ENCODE results near the gene FMN2. TPM values are rescaled to one million over a fixed set of nuclear protein-coding genes. Genes with fewer than 3 reads are reported as not detected.

Gene FMN2
- total RNA-seq, 4 donors from 2014 or later: 3.6 to 35.5 (median 5.6) TPM

DNA sequence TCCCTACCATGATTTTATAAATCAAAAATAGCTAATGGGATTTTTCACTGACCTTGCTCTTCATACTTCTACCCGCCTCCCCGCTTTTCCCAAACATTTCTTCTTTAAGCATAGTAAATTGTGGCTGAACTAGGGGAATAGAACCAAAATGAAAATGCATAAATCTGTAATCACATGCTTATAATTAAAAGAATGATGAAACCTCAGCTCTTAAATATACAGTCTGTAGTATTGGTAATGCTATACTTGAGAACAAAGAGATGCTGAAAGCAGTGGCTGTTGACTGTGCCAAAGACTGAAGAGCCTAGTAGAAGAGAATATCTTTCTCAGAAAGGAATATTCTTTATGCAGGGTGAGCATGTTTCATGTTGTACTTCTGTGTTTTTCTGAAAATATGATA, 271.1 kb downstream of the FMN2 start:
- no peak overlapping the region for H3K27ac ChIP-seq
- no peaks in the 10 kb centered on the region for H3K27me3 ChIP-seq
- H3K9me3 ChIP-seq: no peaks in the 10 kb centered on the region
- TF ChIP-seq POLR2AphosphoS5 (IDR thresholded peaks at IDR 0.05) (no peak), EP300 (IDR thresholded peaks at IDR 0.05; ENCODE audit: low read depth) (no peak), POLR2A (IDR thresholded peaks at IDR 0.05) (no peak)
- TF ChIP-seq, protein P1, sequence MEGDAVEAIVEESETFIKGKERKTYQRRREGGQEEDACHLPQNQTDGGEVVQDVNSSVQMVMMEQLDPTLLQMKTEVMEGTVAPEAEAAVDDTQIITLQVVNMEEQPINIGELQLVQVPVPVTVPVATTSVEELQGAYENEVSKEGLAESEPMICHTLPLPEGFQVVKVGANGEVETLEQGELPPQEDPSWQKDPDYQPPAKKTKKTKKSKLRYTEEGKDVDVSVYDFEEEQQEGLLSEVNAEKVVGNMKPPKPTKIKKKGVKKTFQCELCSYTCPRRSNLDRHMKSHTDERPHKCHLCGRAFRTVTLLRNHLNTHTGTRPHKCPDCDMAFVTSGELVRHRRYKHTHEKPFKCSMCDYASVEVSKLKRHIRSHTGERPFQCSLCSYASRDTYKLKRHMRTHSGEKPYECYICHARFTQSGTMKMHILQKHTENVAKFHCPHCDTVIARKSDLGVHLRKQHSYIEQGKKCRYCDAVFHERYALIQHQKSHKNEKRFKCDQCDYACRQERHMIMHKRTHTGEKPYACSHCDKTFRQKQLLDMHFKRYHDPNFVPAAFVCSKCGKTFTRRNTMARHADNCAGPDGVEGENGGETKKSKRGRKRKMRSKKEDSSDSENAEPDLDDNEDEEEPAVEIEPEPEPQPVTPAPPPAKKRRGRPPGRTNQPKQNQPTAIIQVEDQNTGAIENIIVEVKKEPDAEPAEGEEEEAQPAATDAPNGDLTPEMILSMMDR (IDR thresholded peaks at IDR 0.05): no peak
- DNase-seq: no peak
- no peaks in the 10 kb centered on the region for H3K4me1 ChIP-seq
- WGBS, 2 donors (ENCODE audit: low coverage in 1 of 2): 93% methylated on average over 2 of the region's 2 CpGs
- no peak overlapping the region for H3K4me3 ChIP-seq
- in situ Hi-C loops (cut with MboI; ENCODE audit: low pct_ligation_motif_present in 1 of 4, low pct_unique_long_range_greater_than_20kb in 1 of 4, low sequenced_read_pairs in 3 of 4) (no loop called here), intact Hi-C loops (cut with DNase I; ENCODE audit: low total_unique reads) (no loop called here)
- no peaks in the 10 kb centered on the region for H3K36me3 ChIP-seq

DNA sequence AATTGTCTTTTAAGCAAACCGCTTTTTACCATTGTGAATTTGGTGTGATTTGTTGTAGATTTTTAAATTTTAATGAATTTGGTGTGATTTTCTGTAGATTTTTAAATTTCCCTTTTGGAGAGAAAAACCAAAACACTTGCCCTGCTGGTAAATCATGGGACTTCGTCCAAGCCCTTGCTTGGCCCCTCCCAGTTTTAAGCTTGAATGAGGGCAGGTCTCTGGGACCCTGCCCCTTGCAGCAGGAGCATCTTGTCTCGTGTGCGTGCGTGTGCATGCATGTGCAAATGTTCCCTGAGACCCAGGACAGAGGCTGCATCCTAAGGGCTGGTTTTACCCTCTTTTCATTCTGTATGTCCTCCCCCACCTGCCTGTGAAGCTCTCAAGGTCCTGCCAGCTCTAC, 271.6 kb downstream of the FMN2 start:
- intact Hi-C loops (cut with DNase I; ENCODE audit: low total_unique reads): no loop called here
- in situ Hi-C loops (cut with MboI; ENCODE audit: low pct_ligation_motif_present in 1 of 4, low pct_unique_long_range_greater_than_20kb in 1 of 4, low sequenced_read_pairs in 3 of 4): no loop called here
- Histone ChIP-seq H3K27me3 (no peaks in the 10 kb centered on the region), H3K9me3 (no peaks in the 10 kb centered on the region), H3K36me3 (no peaks in the 10 kb centered on the region), H3K27ac (no peak overlapping the region), H3K4me1 (no peaks in the 10 kb centered on the region), H3K4me3 (no peak overlapping the region)
- no peak for DNase-seq
- WGBS, 2 donors (ENCODE audit: low coverage in 1 of 2): 86 to 100% methylated on average over 1 to 5 of the region's 5 CpGs
- no peak for TF ChIP-seq POLR2AphosphoS5 (IDR thresholded peaks at IDR 0.05)
- no peak for TF ChIP-seq POLR2A (IDR thresholded peaks at IDR 0.05)
- no peak for TF ChIP-seq EP300 (IDR thresholded peaks at IDR 0.05; ENCODE audit: low read depth)
- TF ChIP-seq, protein P1 (IDR thresholded peaks at IDR 0.05): no peak

DNA sequence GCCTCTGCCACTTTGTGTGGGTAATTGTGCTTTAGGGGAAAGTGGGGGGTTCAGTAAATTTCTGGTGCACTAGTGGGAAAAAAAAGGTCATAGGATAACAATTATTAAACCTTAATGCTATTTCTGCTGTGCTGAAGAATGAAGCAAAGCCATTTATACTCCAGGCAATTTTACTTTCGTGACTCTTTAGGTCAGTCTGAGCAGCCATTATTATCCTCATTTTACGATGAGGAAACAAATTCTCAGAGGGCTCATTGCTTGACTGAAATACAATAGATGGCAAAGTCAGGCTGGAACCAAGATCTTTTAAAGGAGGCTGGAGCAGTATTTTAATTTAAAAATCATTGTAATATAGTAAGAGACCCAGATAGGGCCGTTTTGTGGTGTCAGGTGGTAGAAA, 272.2 kb downstream of the FMN2 start:
- Histone ChIP-seq H3K27me3 (no peaks in the 10 kb centered on the region), H3K4me3 (no peak overlapping the region), H3K4me1 (no peaks in the 10 kb centered on the region), H3K36me3 (no peaks in the 10 kb centered on the region), H3K27ac (no peak overlapping the region), H3K9me3 (no peaks in the 10 kb centered on the region)
- no peak for TF ChIP-seq POLR2AphosphoS5 (IDR thresholded peaks at IDR 0.05)
- no peak for TF ChIP-seq POLR2A (IDR thresholded peaks at IDR 0.05)
- TF ChIP-seq, protein P1 (IDR thresholded peaks at IDR 0.05): no peak
- TF ChIP-seq EP300 (IDR thresholded peaks at IDR 0.05; ENCODE audit: low read depth): no peak
- intact Hi-C loops (cut with DNase I; ENCODE audit: low total_unique reads) (no loop called here), in situ Hi-C loops (cut with MboI; ENCODE audit: low pct_ligation_motif_present in 1 of 4, low pct_unique_long_range_greater_than_20kb in 1 of 4, low sequenced_read_pairs in 3 of 4) (no loop called here)
- no peak for DNase-seq
- WGBS, 2 donors (ENCODE audit: low coverage in 1 of 2): 58 to 59% methylated on average over 3 of the region's 3 CpGs

DNA sequence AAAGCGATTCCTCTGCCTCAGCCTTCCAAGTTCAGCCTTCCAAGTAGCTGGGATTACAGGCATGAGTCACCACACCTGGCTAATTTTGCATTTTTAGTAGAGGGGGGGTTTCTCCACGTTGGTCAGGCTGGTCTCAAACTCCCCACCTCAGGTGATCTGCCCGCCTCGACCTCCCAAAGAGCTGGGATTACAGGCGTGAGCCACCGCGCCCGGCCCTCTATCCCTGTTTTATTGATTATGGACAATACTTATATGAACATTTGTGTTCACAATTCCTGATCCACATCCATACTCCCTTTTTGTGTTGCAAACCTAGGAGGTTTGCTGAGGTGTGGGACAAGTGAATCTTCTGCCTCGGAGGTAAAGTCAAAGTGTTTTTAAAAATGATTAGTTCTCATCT, 275.0 kb downstream of the FMN2 start:
- 72 to 82% methylated on average over 6 to 9 of the region's 9 CpGs for WGBS, 2 donors (ENCODE audit: low coverage in 1 of 2)

More for the DNA sequence above, 275.0 kb downstream of the FMN2 start:
- in situ Hi-C loops (cut with MboI; ENCODE audit: low pct_ligation_motif_present in 1 of 4, low pct_unique_long_range_greater_than_20kb in 1 of 4, low sequenced_read_pairs in 3 of 4): no loop called here
- Histone ChIP-seq H3K9me3 (no peaks in the 10 kb centered on the region), H3K4me3 (no peak overlapping the region), H3K27me3 (no peaks in the 10 kb centered on the region), H3K36me3 (no peaks in the 10 kb centered on the region), H3K27ac (no peak overlapping the region), H3K4me1 (no peaks in the 10 kb centered on the region)
- DNase-seq: no peak
- intact Hi-C loops (cut with DNase I; ENCODE audit: low total_unique reads): no loop called here
- TF ChIP-seq, protein P1 (IDR thresholded peaks at IDR 0.05): no peak
- TF ChIP-seq POLR2A (IDR thresholded peaks at IDR 0.05): no peak
- TF ChIP-seq POLR2AphosphoS5 (IDR thresholded peaks at IDR 0.05): no peak
- TF ChIP-seq EP300 (IDR thresholded peaks at IDR 0.05; ENCODE audit: low read depth): no peak
